B cell (primary cell): ENCODE measurements around the gene APIP. TPM values are rescaled to one million over a fixed set of nuclear protein-coding genes. Genes with fewer than 3 reads are reported as not detected.

Source experiments
- ATAC-seq: fragments of 200-7000 bp; cut with Tn5 transposase; one replicate; pipeline ENCODE4 v1.10.0; 2021; ENCODE audit warnings: low read depth, mild to moderate bottlenecking, moderate number of reproducible peaks, moderate library complexity
- CTCF ChIA-PET: fragments of 350-600 bp; sonication (Branson Sonifier 250); formaldehyde crosslinking; loops from one replicate; lab custom pipeline; 2021; ENCODE audit warnings: antibody characterized with exemption, inconsistent platforms; lab: Charles Lee
- POLR2A ChIA-PET: fragments of 350-600 bp; sonication (Branson Sonifier 250); formaldehyde crosslinking; loops from one replicate; lab custom pipeline; 2021; ENCODE audit warnings: antibody characterized with exemption; lab: Charles Lee
- DNase-seq: peaks from one replicate; pipeline ENCODE4 v3.0.0; 2013
- H2AFZ ChIP-seq: 2 replicates; pipeline ENCODE4 v1.6.1; 2012; ENCODE audit warnings: mild to moderate bottlenecking, low read depth, low read length; ENCODE audit not compliant: insufficient read depth, poor library complexity, severe bottlenecking
- H3K27ac ChIP-seq, 2 donors: 1 replicate in 1 of 2; 2 replicates in 1 of 2; pipeline ENCODE4 v1.5.1; 2012 to 2013; ENCODE audit warnings: low read length in 2 of 2, mild to moderate bottlenecking in 2 of 2, moderate library complexity in 1 of 2
- H3K27me3 ChIP-seq, 4 experiments: fragments of 200-600 bp in 1 of 4; sonication (generic) in 1 of 4; replicated peaks in 1 of 4; 1 replicate in 2 of 4; 2 replicates in 2 of 4; pipeline versions ENCODE4 v1.6.1 to v1.7.0; 2013 to 2016; ENCODE audit warnings: low read length in 3 of 4, mild to moderate bottlenecking in 2 of 4, mixed read lengths in 1 of 4, moderate library complexity in 1 of 4; ENCODE audit not compliant: insufficient read depth in 4 of 4, control insufficient read depth in 3 of 4; ENCODE audit errors: control extremely low read depth in 1 of 4
- H3K36me3 ChIP-seq, 2 experiments: replicated peaks in 1 of 2; 1 replicate in 1 of 2; 2 replicates in 1 of 2; pipeline versions ENCODE4 v1.6.1 to v1.7.1; 2013; ENCODE audit warnings: low read length in 1 of 2; ENCODE audit not compliant: insufficient read depth in 2 of 2, control insufficient read depth in 1 of 2; ENCODE audit errors: control extremely low read depth in 1 of 2, extremely low read depth in 1 of 2
- H3K4me1 ChIP-seq, 2 donors: fragments of 200-600 bp in 1 of 2; sonication (generic) in 1 of 2; 1 replicate in 1 of 2; 2 replicates in 1 of 2; pipeline versions ENCODE4 v1.5.1 to v1.6.1; 2013 to 2017; ENCODE audit warnings: low read length in 2 of 2; ENCODE audit not compliant: control insufficient read depth in 2 of 2, insufficient read depth in 2 of 2
- H3K4me2 ChIP-seq: replicated peaks from 2 replicates; pipeline ENCODE3; 2012; ENCODE audit warnings: mild to moderate bottlenecking, low read depth, low read length; ENCODE audit not compliant: poor library complexity, severe bottlenecking
- H3K4me3 ChIP-seq, 5 experiments: fragments of 200-600 bp in 1 of 5; sonication (generic) in 1 of 5; 1 replicate in 3 of 5; 2 replicates in 2 of 5; pipeline versions ENCODE4 v1.5.1 to v1.7.0; 2011 to 2016; ENCODE audit warnings: low read length in 4 of 5, mild to moderate bottlenecking in 4 of 5, low read depth in 2 of 5, control low read depth in 1 of 5, moderate library complexity in 1 of 5; ENCODE audit not compliant: insufficient read depth in 1 of 5; ENCODE audit errors: control extremely low read depth in 1 of 5, extremely low read depth in 1 of 5
- H3K79me2 ChIP-seq: fragments of 200-600 bp; sonication (generic); one replicate; pipeline ENCODE4 v1.6.0; 2016; ENCODE audit warnings: low read length; ENCODE audit not compliant: control insufficient read depth, insufficient read depth
- H3K9ac ChIP-seq: fragments of 200-600 bp; sonication (generic); 2 replicates; pipeline ENCODE4 v1.6.1; 2017; ENCODE audit warnings: mild to moderate bottlenecking, low read length, moderate library complexity
- H3K9me3 ChIP-seq, 3 donors: one replicate each; pipeline versions ENCODE4 v1.6.1 to v1.7.1; 2013; ENCODE audit warnings: low read length in 2 of 3; ENCODE audit not compliant: control insufficient read depth in 2 of 3, insufficient read depth in 1 of 3; ENCODE audit errors: control extremely low read depth in 1 of 3
- H4K20me1 ChIP-seq: 2 replicates; pipeline ENCODE4 v1.6.0; 2012; ENCODE audit warnings: mild to moderate bottlenecking, low read length; ENCODE audit not compliant: insufficient read depth, control insufficient read depth, poor library complexity, severe bottlenecking
- H3K27ac Mint-ChIP-seq: one replicate; pipeline ENCODE4 v1.8.0; 2021; ENCODE audit warnings: mixed read lengths
- H3K27me3 Mint-ChIP-seq: one replicate; pipeline ENCODE4 v1.8.0; 2021; ENCODE audit warnings: mixed read lengths
- H3K4me1 Mint-ChIP-seq: one replicate; pipeline ENCODE4 v1.8.0; 2021; ENCODE audit warnings: mixed read lengths
- H3K4me3 Mint-ChIP-seq: one replicate; pipeline ENCODE4 v1.8.0; 2021; ENCODE audit warnings: mixed read lengths
- H3K9me3 Mint-ChIP-seq: one replicate; pipeline ENCODE4 v1.8.0; 2022; ENCODE audit warnings: mixed read lengths; ENCODE audit not compliant: insufficient read depth
- EZH2 ChIP-seq: IDR thresholded peaks from 2 replicates; pipeline ENCODE4 v1.6.1; 2012; ENCODE audit warnings: borderline replicate concordance, low read depth, mild to moderate bottlenecking, moderate library complexity, low read length; ENCODE audit not compliant: insufficient read depth, poor library complexity, severe bottlenecking
- WGBS: methylation state at CpG from one replicate; pipeline ENCODE4 v1.1.5; 2013; ENCODE audit warnings: missing lambda C conversion rate; ENCODE audit not compliant: insufficient coverage; 5-methylcytosine and 5-hydroxymethylcytosine counted together
- intact Hi-C: fragments of 100-400 bp; cut with micrococcal nuclease; formaldehyde crosslinking; loops from one replicate; pipeline ENCODE4 v1.10.0; 2022
- polyA plus RNA-seq: library from polyadenylated mRNA; depleted of rRNA; stranded (reverse); fragments of >200 nt; gene quantifications from 2 replicates; pipeline ENCODE4 v1.2.3, GENCODE V29; 2012
- total RNA-seq, 2 donors: library from RNA; stranded (reverse); fragments of 120-200 nt in 1 of 2; gene quantifications; 1 replicate in 1 of 2; 2 replicates in 1 of 2; pipeline versions ENCODE4 v1.2.3 to v1.2.4, GENCODE V29; 2013 to 2022
- TF ChIP-seq, protein P1 (sequence below): fragments of 200-600 bp; IDR thresholded peaks from one replicate; pipeline ENCODE4 v1.8.0; 2022; ENCODE audit warnings: antibody characterized with exemption, mild to moderate bottlenecking

APIP gene
- total and polyA plus RNA-seq, 2 donors (not counting 1 experiment from before 2014, with no cell fraction given) = 6.1 to 19.4 TPM

DNA sequence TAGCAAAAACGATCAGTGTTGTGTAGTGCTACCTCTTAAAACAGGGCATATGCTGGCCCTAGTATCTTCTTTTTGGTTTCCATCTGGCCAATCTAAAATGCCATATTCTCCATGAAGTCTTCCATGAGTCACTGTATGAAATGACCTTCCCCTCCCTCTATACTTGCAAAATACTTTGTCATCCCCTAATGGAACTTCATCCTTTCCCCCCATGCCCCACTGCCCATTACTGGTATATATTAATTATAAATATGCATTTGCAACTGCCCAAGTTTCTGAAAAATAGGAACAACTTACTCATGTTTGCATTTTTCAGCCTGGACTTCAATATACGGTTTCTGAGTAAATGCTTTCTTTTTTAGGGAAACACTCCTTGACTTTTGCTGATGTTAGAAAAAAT lies 4.5 kb downstream of the APIP start:
- TF ChIP-seq, protein P1, sequence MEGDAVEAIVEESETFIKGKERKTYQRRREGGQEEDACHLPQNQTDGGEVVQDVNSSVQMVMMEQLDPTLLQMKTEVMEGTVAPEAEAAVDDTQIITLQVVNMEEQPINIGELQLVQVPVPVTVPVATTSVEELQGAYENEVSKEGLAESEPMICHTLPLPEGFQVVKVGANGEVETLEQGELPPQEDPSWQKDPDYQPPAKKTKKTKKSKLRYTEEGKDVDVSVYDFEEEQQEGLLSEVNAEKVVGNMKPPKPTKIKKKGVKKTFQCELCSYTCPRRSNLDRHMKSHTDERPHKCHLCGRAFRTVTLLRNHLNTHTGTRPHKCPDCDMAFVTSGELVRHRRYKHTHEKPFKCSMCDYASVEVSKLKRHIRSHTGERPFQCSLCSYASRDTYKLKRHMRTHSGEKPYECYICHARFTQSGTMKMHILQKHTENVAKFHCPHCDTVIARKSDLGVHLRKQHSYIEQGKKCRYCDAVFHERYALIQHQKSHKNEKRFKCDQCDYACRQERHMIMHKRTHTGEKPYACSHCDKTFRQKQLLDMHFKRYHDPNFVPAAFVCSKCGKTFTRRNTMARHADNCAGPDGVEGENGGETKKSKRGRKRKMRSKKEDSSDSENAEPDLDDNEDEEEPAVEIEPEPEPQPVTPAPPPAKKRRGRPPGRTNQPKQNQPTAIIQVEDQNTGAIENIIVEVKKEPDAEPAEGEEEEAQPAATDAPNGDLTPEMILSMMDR = no peak
- no peak for TF ChIP-seq EZH2
- H3K27ac ChIP-seq = no peak overlapping the region
- POLR2A ChIA-PET = no interaction called here
- no peak for ATAC-seq
- H3K4me1 ChIP-seq = peaks cover 14 to 18% of the 10 kb centered on the region in 2 donors
- H3K9me3 Mint-ChIP-seq = no peaks in the 10 kb centered on the region
- CTCF ChIA-PET = no interaction called here
- H3K27ac Mint-ChIP-seq = no peak overlapping the region
- H3K9me3 ChIP-seq = no peaks in the 10 kb centered on the region
- peaks cover 75% of the 10 kb centered on the region for H3K79me2 ChIP-seq
- H3K4me3 Mint-ChIP-seq = no peak overlapping the region
- no peaks in the 10 kb centered on the region for H3K27me3 Mint-ChIP-seq
- H3K4me2 ChIP-seq = no peak overlapping the region
- no peak for DNase-seq
- H3K4me1 Mint-ChIP-seq = peaks cover 19% of the 10 kb centered on the region
- H2AFZ ChIP-seq = no peak overlapping the region
- H3K4me3 ChIP-seq = no peak overlapping the region
- no CpG with 5 or more reads among the region's 2 CpGs for WGBS
- H3K36me3 ChIP-seq = peaks cover 4 to 6% of the 10 kb centered on the region in 2 experiments
- peaks cover 19% of the 10 kb centered on the region for H4K20me1 ChIP-seq
- no peaks in the 10 kb centered on the region for H3K27me3 ChIP-seq
- no peak overlapping the region for H3K9ac ChIP-seq
- intact Hi-C loops = loop anchor here (10.0 kb wide), 1 partner anchor 1603 kb away; the partner anchor contains the start of gene TRAF6

DNA sequence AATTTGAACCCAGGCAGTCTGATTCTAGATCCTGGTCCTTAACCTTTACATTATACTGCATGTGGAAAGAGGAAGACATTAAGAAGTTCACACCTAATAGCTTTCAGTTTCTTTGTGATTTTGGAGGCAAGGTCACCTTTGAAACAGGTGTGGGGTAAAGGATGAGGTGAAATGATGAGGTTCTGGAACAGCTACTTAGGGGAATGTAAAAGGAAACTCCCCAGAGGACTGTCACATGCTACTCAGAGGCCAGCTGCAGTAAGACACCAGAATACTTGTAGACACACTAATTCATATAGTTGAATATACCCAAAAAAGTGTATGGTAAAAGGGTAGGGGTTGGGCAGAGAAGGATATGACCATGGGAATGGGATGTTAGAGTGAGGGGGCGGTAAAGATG lies 5.4 kb downstream of the APIP start:
- no peak overlapping the region for H3K4me3 Mint-ChIP-seq
- H3K79me2 ChIP-seq = peaks cover 77% of the 10 kb centered on the region

More for the DNA sequence above, 5.4 kb downstream of the APIP start:
- TF ChIP-seq EZH2 = no peak
- TF ChIP-seq, protein P1 = no peak
- intact Hi-C loops = loop anchor here (10.0 kb wide), 1 partner anchor 1604 kb away; the partner anchor contains the start of gene TRAF6
- Mint-ChIP-seq H3K27me3 (no peaks in the 10 kb centered on the region), H3K4me1 (peaks cover 15% of the 10 kb centered on the region), H3K27ac (no peak overlapping the region), H3K9me3 (no peaks in the 10 kb centered on the region)
- Histone ChIP-seq H3K4me1 (peaks cover 14 to 18% of the 10 kb centered on the region in 2 donors), H3K9me3 (no peaks in the 10 kb centered on the region), H3K9ac (no peak overlapping the region), H3K4me3 (no peak overlapping the region), H4K20me1 (peaks cover 23% of the 10 kb centered on the region), H3K36me3 (peaks cover 4 to 6% of the 10 kb centered on the region in 2 experiments), H3K27me3 (no peaks in the 10 kb centered on the region), H2AFZ (no peak overlapping the region), H3K4me2 (no peak overlapping the region), H3K27ac (no peak overlapping the region)
- ChIA-PET CTCF (no interaction called here), POLR2A (no interaction called here)
- 100% methylated on average over 1 of the region's 1 CpG for WGBS
- ATAC-seq (no peak), DNase-seq (no peak)
